ENCODE results near the gene FAM151A.

The FAM151A gene

GRCh38 chr1:54610601-54611580 is 12.4 kb downstream of the FAM151A start:
- no peaks in the 10 kb centered on the region for H3K9me3 ChIP-seq (ENCODE audit: insufficient read depth, low read length)
- H3K27ac ChIP-seq (ENCODE audit: low read depth, low read length), result no peak overlapping the region
- no peaks in the 10 kb centered on the region for H4K20me1 ChIP-seq (ENCODE audit: low read depth, low read length)
- no peak for TF ChIP-seq CTCF (IDR thresholded peaks at IDR 0.05; ENCODE audit: insufficient read depth, low read length, poor library complexity, severe bottlenecking)
- no peak for TF ChIP-seq EZH2phosphoT487 (conservative IDR thresholded peaks at IDR 0.05; ENCODE audit: low read length)
- H3K9ac ChIP-seq (ENCODE audit: low read length), result no peak overlapping the region
- no peaks in the 10 kb centered on the region for H3K9me2 ChIP-seq (replicated peaks; ENCODE audit: insufficient read depth, low read length)
- H3K4me3 ChIP-seq (ENCODE audit: insufficient read depth, low read length, poor library complexity, severe bottlenecking), result no peak overlapping the region
- no peaks in the 10 kb centered on the region for H3K27me3 ChIP-seq (ENCODE audit: low read length)
- no peaks in the 10 kb centered on the region for H3F3A ChIP-seq (ENCODE audit: insufficient read depth)
- no peak overlapping the region for H2AFZ ChIP-seq (ENCODE audit: low read depth, low read length, severe bottlenecking)
- no peaks in the 10 kb centered on the region for H3K36me3 ChIP-seq (ENCODE audit: low read length)
- H3K79me2 ChIP-seq (ENCODE audit: insufficient read depth, low read length), result no peaks in the 10 kb centered on the region
- H3K4me2 ChIP-seq (ENCODE audit: low read depth, low read length, poor library complexity, severe bottlenecking), result no peak overlapping the region

- Histone ChIP-seq H3F3A (ENCODE audit: insufficient read depth) (no peaks in the 10 kb centered on the region), H3K4me2 (ENCODE audit: low read depth, low read length, poor library complexity, severe bottlenecking) (no peak overlapping the region), H3K9me2 (replicated peaks; ENCODE audit: insufficient read depth, low read length) (no peaks in the 10 kb centered on the region), H3K79me2 (ENCODE audit: insufficient read depth, low read length) (no peaks in the 10 kb centered on the region), H4K20me1 (ENCODE audit: low read depth, low read length) (no peaks in the 10 kb centered on the region), H3K36me3 (ENCODE audit: low read length) (no peaks in the 10 kb centered on the region), H3K27ac (ENCODE audit: low read depth, low read length) (no peak overlapping the region), H3K9me3 (ENCODE audit: insufficient read depth, low read length) (no peaks in the 10 kb centered on the region), H3K27me3 (ENCODE audit: low read length) (no peaks in the 10 kb centered on the region), H2AFZ (ENCODE audit: low read depth, low read length, severe bottlenecking) (no peak overlapping the region), H3K4me3 (ENCODE audit: insufficient read depth, low read length, poor library complexity, severe bottlenecking) (no peak overlapping the region), H3K9ac (ENCODE audit: low read length) (no peak overlapping the region)
- TF ChIP-seq CTCF (IDR thresholded peaks at IDR 0.05; ENCODE audit: insufficient read depth, low read length, poor library complexity, severe bottlenecking) (no peak), EZH2phosphoT487 (conservative IDR thresholded peaks at IDR 0.05; ENCODE audit: low read length) (no peak)
Observed at GRCh38 chr1:54610048-54610447, 13.3 kb downstream of the FAM151A start.

- H3K4me2 ChIP-seq (ENCODE audit: low read depth, low read length, poor library complexity, severe bottlenecking), result no peak overlapping the region
Observed at GRCh38 chr1:54609301-54609921, 13.9 kb downstream of the FAM151A start.

More at GRCh38 chr1:54609301-54609921, 13.9 kb downstream of the FAM151A start:
- Histone ChIP-seq H3K9ac (ENCODE audit: low read length) (no peak overlapping the region), H3K79me2 (ENCODE audit: insufficient read depth, low read length) (no peaks in the 10 kb centered on the region), H3K4me3 (ENCODE audit: insufficient read depth, low read length, poor library complexity, severe bottlenecking) (no peak overlapping the region), H3K9me2 (replicated peaks; ENCODE audit: insufficient read depth, low read length) (no peaks in the 10 kb centered on the region), H3K36me3 (ENCODE audit: low read length) (no peaks in the 10 kb centered on the region), H3K9me3 (ENCODE audit: insufficient read depth, low read length) (no peaks in the 10 kb centered on the region), H4K20me1 (ENCODE audit: low read depth, low read length) (no peaks in the 10 kb centered on the region), H3K27ac (ENCODE audit: low read depth, low read length) (no peak overlapping the region), H3F3A (ENCODE audit: insufficient read depth) (no peaks in the 10 kb centered on the region), H2AFZ (ENCODE audit: low read depth, low read length, severe bottlenecking) (no peak overlapping the region), H3K27me3 (ENCODE audit: low read length) (no peaks in the 10 kb centered on the region)
- TF ChIP-seq EZH2phosphoT487 (conservative IDR thresholded peaks at IDR 0.05; ENCODE audit: low read length) (no peak), CTCF (IDR thresholded peaks at IDR 0.05; ENCODE audit: insufficient read depth, low read length, poor library complexity, severe bottlenecking) (no peak)
